DMS53 (cell line): Measurements from ENCODE around the gene GSG1L.
A peak's percentile ranks its signal among the peaks of the same experiment; 100 is the strongest.

Experiments
- DNase-seq: peaks from one replicate; lab custom pipeline; 2025; lab: John Stamatoyannopoulos, UW

The GSG1L gene

DNA sequence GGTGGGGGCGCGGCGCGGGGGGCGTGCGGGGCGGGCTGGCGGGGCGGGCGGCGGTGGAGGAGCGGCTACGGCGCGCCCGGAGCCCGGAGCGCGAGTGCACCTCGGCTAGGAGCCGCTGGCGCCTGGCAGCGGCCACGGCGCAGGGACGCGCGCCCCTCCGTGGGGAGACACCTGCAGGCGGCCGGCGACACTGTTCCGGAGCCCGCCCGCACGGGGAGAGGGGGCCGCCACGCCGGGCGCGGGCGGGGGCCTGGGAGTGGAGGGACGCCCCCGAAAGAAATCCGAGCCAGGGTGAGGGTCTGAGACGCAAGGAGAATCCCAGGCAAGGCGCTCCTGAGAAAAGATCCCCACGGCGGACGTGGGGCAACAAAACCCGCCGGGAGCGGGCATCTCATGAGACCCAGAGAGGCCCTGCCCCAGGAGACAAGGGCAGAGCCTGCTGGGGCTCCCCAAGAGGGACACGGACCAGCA is at the start of gene GSG1L:
TSS of gene GSG1L (minus strand) at position 124 of the 471 bp plus-strand sequence. CDS start 290 bp downstream, outside the sequence.
- DNase-seq, result no peak

DNA sequence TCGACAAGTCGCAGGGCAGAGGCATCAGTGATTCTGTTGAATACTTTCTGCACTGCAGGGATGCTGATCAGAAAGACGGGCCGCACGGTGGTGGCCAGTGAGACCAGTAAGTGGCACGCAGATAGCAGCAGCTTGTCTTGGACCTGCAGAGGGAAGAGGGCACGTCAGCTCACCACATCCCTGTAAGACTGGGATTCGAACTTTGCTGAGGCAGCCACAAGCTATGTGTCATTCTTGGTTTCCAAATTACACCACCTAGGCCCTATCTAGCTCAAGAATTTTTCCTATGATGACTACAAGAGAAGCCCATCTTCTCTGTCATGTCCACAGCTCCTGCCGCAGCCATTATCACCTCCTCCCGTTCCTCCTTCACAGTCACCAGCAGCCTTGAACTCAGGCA is 49.4 kb upstream of the GSG1L start:
- no peak for DNase-seq

DNA sequence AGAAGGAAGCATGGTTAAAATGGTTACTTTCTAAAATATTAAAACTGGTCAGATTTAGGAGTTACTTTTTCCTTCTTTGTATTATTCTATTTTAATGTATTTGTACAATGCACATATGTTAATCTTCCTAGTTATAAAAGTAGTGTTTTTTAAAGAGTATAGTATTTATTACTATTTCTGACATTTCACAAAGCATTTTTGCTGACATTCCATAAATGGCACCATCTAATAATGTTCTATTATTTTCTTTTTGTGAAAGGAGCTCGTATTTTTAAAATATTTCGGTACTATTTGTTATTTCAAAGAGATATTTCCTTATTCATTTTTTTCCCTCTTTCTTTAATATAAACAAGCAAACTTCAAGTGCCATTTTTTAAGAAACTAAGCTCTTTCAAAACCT is 47.5 kb upstream of the GSG1L start:
- no peak for DNase-seq

DNA sequence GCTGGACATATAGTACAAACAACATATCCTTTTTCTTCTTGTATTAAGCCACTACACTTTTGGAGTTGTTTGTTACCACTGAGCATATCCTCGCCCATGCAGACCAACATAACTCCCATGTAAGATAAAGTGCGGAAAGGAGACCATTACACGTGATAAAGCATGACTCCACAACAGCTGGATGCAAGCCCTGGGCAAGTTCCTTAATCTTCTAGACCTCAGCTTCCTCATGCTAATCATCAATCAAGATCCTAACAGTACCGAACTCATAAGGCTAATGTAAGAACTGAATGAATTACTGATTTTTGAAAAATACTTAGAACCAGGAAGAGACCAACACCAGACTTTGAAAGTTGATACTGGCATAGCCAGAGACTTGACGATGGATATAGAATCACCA is 47.0 kb upstream of the GSG1L start:
- no peak for DNase-seq

DNA sequence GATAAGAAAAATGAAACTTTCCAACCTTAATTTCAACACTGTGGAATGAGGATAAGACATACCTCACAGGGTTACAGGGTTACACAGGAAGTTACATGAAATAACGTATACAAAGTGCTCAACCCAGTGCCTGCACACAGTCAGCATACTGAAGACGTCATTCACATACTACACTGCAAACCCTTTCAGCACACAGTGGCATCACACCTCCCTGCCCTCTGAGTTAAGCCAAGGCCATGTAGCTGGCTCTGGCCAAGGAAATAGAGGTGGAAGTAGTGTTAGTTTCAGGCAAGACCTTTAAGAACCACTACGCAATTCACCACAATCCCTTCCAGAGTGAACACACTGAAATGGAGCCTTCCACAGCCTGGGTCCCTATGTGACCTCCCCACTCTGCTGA is 46.6 kb upstream of the GSG1L start:
- no peak for DNase-seq

DNA sequence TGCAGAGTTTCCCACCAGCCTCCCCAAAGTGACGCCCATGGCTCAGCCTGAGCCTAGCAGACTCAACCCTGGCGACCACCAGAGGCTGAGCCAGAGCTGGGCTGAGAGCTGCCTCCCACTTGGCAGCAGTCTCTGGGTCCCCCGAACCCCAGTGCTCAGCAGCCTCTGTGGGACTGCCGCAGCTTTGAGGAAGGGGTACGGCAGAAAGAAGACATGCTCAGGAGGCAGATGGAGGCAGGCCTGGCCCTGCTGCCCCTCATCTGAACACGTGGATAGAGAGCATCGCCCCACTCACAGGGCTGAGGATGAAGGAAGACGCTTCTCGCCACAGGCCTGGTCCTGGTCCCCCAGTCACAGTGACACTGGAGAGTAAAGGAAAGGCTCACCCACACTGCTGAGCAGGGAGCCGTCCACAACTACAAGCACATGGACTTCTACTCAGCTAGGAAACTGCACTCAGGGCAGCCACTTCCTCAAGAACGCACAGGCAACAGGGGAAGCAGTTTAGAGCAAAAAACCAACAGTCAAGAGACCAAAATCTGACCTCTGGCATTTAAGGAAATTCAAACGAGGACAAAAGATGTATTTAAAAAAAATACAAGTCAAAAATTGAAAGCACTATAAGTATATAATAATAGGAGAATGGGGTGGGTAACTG is 45.2 kb upstream of the GSG1L start:
- no peak for DNase-seq

DNA sequence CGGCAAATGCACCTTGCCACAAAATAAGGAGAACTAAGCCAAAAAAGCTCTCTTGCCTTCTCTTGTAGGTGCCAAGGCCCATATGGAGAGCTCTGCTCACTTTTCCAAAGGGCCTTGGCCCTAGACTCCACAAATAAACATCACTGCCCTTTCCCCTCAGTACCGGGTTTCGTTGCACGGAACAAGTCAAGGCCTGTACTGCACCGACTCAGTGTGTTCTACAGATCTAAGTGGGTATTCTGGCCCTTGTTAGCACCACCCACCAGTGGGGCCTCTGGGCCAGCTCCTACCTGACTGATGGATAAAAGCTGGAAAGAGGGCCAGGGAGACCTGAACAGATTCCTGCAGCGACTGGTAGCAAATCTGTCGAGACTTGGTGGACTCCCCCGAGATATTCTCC is 43.7 kb upstream of the GSG1L start:
- DNase-seq, result no peak

DNA sequence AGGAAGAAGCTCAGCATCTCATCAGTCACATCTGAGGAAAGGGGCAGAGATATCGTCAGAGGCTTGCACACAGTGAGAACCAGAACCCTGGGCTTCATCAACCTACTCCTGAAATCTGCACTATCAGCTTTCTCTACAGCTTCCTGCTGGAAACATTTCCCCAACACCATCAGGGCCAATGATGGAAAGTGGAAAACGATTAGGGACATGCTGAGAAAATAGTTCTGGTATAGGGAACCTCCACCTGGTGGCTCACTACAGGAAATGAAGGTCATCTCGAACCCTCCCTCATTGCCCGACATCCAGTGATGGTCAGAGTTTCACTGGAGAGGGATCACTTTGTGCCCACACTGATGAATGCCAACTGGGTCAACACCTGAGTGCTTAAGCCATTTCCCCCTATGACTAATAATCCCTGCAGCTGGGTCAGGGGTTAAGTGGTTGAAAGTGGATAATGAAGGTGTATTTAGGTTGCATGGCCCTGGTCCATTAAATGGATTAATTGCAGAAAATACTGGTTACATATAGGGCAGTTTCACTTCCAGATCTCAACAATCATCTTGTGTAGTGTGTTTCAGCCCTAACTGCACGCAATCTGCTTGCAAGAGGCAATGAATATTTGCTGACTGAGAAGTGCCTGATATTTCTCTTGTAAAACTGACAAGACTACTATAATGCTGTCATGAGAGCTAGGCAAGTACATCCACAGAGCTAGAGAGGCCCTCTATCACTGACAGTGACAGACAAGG is 43.1 kb upstream of the GSG1L start:
- DNase-seq, result peak; percentile 9

DNA sequence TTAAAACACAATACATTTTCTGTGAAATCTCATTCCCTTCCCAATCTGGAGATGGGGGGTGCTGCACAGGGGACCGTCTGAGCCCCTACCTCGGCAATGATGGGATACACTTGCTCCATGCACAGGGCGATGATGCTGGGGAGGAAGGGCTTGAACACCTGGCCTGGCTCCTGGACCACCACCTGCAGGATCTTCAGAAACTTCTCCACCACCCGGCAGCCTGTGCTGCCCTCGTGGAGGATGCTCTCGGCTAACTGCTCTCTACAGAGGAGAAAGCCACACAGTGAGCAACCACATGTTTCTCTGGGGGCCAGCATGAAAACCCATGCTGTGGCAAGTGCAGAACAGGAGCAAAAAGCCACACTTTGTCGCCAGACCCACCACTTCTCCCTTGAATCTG is 42.4 kb upstream of the GSG1L start:
- no peak for DNase-seq

DNA sequence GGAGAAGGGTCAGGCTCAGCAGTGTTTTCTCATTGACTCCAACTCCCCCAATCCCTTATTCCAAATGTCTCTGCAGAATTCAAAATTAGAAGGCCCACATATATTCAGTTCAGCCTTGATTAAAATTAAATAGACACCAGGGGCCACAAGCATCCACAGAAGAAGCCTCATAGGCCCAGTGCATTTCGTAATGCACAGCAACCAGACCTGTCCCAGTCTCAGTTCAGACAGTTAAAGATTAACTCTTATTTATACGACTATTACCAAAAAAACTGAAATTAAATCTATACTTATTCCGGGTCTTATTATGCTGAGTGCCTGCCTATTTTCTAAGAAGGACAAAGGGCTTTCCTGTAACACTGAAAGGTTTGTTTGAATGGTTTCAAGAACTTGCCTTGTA is 41.8 kb upstream of the GSG1L start:
- no peak for DNase-seq

DNA sequence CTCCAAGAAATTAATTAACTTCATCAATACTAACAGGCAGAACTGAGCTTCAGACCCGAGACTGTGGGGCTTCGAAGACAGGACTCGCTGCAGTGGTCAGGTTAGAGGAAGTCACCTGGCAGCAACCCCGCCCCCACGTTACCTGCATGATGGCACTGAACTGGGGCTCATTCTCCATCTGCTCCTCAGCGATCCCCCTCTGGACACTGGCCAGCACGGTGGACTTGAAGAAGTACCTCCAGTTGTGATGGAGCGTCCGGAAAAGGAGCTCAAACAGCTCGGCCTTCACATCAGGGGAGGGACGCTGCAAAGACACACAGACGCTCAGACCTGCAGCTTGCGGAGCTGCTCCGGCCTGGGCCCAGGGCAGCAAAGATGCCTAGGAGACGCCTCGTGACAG is 40.9 kb upstream of the GSG1L start:
- no peak for DNase-seq

DNA sequence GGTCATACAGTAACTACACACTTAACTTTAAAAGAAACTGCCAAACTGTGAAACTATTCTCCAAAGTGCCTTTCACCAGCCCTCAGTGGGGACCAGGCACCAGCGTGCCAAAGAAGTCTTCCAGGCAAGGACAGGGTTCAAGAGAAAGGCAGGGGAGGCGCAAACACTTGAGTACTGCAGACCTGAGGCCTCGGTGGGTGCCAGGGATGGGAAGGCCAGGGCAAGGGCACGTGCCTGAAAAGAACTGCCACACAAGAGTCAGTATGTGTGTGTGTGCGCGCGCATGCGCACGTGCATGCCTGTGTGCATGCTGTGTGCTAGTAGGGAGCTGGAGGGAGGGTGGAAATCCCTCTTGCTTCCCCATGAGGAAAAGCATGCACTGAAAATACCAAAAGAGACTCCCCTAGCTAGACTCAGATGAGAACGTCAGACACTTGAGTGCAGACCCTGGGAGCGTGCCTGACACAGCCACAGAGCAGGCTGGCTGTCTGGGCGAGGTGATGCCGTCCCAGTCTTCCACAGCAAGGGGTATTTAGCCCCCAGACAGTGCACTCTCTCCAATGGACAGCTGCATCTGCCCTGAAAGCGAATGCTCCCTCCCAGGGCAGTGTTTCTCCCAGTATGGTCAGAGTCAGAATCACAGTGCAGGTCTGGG is 40.1 kb upstream of the GSG1L start:
- no peak for DNase-seq

DNA sequence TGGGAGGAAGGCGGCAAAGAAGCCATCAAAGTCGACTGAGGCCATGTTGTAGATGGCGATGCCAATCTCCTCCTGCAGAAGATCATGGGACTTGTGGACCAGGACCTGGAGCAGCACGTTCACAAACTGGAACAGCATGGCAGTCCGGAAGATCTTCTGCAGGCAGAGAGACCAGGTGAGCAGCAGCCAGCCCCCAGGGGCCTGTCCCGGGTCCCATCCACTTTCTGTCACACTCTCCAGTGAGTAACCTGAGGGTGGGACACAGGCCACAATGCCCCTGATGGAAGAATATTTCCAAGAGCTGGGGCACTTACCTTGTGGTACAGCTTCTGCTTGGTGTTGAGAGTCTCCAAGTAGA is 38.0 kb upstream of the GSG1L start:
- DNase-seq, result no peak

DNA sequence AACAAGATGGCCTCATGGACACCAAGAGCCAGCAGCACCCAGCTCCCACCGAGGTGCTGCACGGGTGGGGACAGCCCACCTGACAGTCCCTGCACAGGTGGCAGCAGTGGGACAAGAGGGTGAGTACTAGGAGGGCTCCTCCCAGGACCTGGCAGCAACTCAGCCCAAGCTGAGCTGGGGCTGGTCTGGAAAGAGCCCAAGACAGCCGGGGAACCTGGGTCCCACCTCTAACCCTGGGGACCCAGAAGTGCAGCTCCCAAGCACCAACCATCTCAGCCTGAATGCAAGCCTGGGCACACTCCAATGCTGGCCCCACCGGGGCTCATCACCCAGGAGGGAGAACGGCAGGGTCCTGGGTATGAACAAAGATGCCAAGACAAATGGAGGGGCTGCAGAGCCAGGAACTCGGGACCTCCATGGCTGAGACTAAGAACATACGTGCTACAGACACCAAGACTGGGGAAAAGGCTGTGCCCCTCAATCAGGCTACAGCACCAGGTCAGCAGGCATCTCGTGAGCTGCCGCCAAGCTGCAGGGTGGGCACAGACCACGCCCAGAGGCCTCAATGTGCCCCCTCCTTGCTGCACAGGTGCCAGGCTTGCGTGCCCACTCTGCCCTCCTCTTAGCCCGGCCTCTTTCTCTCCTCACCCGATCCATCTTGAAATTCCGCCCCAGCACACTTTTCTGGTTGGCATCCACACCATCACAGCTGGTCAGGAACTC is 37.5 kb upstream of the GSG1L start:
- no peak for DNase-seq

DNA sequence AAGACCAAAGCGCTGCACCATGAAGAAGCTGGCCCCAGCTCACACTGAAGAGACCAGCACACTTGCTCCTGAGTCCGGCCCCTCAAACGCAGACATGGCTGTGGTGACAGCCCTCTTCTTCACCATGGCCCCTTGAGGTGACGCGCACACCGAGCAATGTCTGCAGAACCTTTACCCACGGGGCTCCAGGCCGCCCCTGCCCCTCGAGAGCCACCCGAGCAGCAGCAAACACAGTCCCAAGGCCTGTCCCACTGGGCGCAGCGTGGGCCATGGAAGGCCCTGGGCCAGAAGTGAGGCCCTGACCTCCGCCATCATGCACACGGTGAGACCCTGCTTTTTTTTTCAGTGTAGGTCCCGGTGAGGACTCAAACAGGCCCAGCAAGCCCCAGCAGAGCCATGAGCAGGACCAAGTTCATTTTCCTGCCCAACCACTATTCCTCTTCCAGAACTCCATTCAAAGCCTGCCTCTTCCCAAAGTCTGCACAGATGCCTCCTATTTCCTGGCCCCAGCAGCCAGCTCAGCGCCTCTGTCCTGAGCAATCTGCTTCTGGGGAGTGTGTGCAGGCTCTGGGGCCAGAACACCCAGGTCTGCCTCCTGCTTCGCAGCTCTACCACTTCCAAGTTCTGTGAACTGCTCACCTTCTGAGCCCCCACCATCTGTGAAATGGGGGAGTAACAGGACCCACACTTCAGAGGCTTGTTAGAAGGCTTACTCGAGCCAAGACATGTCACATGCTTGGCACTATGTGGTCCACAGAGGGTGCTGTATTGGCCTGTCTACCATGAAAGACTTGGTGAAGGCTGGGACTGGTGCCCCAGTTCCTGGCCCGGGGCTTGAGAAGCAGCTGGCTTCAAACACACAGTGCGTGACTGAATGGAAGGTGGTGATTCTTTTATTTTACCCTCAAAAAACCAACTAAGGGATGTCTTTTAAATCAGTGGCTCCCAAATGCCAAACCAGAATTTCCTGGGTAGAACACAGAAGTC is 35.7 kb upstream of the GSG1L start:
- no peak for DNase-seq

DNA sequence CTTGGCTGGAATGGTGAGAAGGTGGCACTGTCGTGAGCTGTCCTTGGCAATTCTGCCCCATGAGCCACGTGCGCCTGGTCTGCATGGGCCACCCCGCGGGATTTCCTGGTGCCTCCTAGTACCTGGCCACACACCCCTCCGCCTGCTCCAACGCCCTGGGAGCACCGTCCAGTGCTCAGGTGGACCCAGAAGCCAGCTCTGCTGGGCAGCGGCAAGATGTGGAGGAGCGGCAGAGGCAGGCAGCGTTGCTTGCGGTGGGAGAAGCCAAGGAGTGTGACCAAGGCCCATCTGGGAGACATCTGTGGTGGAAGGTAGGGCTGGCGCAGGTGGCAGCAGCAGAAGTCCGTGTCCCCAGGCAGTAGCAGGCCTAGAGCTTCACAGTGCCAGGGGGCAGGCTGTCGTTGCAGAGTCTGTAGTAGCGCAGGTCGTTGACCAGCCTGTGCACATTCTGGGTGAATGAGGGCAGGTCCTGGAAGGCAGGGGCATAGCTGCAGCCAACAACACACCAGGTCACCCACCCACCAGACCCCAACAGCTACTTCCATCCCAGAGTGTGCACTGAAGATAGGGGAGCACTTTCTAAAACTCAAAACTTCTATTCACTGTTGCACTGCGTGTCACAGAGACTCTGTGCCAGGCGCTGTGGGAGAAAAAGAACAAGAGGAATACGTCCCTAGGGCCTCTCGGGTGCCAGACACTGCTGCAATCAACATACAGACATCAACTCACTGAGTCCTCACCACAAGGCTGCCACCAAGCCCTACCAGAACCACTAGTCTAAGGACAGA is 34.9 kb upstream of the GSG1L start:
- DNase-seq, result no peak

DNA sequence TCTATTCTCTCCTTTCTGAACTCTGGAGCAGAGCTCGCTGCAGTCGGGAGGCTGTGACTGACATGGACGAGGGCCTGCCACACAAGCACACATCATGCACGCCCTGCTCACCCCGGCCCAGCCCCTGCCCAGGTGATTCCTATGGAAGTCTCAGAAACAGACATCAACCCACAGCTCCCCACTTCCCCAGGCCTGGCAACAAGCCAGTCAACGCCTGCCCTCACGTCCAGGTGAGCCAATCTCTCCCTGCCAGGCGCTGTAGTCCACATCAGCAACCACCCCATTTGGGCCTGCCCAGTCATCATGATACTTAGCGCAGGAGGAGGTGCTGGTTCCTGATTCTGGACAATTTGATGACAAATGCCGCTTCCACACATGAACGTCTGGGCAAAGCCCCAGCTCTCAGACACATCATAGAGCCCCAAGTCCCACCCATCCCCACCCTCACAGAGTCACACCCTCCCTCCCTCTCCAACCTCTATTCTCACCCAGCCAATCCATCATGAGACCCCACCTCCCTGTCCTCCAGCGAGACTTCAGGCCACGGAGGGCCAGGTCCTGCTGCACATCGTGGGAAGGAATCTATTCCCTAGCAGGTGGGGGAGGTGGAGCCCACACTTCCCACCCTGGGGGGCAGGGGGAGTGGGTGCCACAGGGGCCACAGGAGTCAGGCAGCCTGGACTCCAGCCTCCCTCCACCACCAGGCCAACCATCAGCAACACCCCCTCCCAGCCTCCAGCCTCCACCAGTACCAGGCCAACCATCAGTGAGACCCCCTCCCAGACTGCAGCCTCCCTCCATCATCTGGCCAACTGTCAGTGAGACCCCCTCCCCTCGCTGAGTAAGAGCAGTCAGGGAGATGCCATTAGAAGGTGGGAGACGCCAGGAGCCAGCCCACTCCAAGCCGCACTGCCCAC is 33.7 kb upstream of the GSG1L start:
- DNase-seq, result no peak

DNA sequence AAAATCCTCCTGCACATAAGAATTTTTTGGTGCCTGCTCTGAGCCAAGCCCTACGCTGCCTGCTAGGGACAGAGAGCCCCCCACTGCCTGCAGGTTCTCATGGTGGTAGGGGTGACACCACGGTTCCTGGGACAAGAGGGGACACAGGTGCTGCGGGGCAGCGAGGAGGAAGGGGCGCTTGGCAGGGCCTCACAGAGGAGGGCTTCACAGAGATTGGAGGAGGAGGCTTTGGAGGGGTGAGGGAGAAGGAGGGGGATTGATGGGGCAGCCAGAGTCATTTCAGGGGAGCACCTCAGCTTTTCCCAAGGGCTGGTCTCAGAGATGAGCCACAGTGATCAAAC is 29.8 kb upstream of the GSG1L start:
- DNase-seq, result no peak

DNA sequence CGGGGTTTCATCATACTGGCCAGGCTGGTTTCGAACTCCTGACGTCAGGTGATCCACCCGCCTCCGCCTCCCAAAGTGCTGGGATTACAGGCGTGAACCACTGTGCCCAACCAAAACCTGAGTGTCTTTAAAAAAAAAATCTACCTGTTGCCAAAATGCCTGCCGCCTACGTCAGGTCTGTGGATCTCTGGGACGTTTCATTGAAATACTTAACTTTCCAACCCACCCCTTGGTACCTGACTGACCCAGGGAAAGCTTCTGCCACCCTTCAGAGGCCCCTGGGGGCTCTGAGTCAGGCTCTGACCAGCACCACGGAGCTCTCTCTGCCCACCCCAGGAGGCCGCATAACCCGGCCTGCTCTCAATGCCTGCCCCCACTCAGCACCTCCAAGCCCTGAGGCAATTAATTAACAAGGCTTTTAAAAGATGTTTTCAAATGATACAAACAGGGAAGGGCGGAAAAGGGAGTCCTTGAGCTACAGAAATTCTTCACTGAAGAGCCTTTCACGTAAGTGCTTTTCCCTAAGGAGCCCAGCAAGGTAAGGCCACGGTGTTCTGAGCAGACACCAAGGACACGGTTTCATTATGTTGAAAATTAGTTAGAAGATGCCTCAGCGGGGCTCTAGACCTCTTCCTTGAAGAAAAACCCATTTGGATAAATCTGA is 29.3 kb upstream of the GSG1L start:
- DNase-seq, result no peak
